Measurements from ENCODE around the gene RERE. TPM values are rescaled to one million over a fixed set of nuclear protein-coding genes. Genes with fewer than 3 reads are reported as not detected.

RERE gene
- total and polyA plus RNA-seq, 4 donors, result 26.8 to 133 (median 82.7) TPM

DNA sequence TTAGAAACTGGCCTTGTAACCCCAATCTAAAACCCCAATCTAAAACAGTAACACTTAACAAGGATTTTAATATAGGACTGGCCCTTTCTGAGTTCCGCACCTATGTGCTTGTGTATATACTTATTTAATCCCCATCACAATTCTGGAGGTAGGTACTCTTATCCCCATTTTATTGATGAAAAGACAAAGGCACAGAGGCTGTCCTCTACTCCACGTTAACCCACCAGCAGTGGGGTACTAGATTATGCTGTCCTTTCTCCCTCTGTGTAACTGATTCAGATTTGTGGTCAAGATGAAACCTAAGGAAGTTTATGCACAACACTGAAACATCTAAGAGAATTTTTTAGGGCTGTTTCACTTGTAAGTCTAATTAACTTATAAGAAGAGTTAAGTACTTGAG, 175.3 kb downstream of the RERE start:
- no peaks in the 10 kb centered on the region for H3K27me3 ChIP-seq (ENCODE audit: control insufficient read depth in 1 of 2, insufficient read depth in 2 of 2, low read length in 1 of 2)
- no peak overlapping the region for H3K4me3 ChIP-seq (ENCODE audit: low read length in 2 of 2)
- H3K36me3 ChIP-seq (ENCODE audit: control insufficient read depth in 1 of 2, insufficient read depth in 2 of 2, low read length in 1 of 2), result no peaks in the 10 kb centered on the region
- ATAC-seq (ENCODE audit: low FRiP score), result no peak
- WGBS, 2 donors, result 96 to 99% methylated on average over 2 of the region's 2 CpGs
- no peaks in the 10 kb centered on the region for H3K9me3 ChIP-seq (ENCODE audit: control insufficient read depth, low read length)
- no peaks in the 10 kb centered on the region for H3K4me1 ChIP-seq (ENCODE audit: control insufficient read depth in 1 of 2, insufficient read depth in 2 of 2, low read length in 2 of 2)
- intact Hi-C loops (cut with DNase I), result no loop called here
- no peak overlapping the region for H3K27ac ChIP-seq (ENCODE audit: low read depth in 1 of 2, low read length in 2 of 2)
- DNase-seq, result no peak

DNA sequence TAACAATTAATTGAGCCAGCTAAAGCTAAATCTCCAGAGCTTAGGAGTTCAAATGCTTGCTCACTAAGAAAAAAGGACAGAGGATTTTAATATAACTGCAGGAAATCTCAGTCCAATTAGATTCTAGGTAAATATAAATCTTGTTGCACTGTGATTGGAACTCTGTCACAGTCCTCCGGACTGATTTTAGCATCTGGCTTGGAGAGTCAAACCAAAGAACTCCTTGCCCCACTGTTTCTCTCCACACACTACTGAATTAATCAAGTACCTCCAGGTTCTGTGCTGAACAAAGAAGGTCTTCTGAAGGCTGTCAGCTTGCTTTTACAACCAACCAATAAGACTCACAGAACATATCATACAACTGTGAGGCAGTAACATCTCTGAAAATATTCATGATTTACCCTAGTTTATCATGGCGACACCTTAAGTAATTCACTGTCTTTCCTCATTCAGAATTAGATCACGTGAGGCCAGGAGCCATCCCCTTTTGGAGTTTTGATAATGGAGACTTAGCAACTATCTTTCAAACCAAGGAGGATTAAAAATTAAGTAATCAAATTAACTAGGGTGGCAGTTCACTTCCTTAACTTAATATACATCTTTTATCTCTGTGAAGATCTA, 176.0 kb downstream of the RERE start:
- Histone ChIP-seq H3K4me3 (ENCODE audit: low read length in 2 of 2) (no peak overlapping the region), H3K36me3 (ENCODE audit: control insufficient read depth in 1 of 2, insufficient read depth in 2 of 2, low read length in 1 of 2) (no peaks in the 10 kb centered on the region), H3K9me3 (ENCODE audit: control insufficient read depth, low read length) (no peaks in the 10 kb centered on the region), H3K4me1 (ENCODE audit: control insufficient read depth in 1 of 2, insufficient read depth in 2 of 2, low read length in 2 of 2) (no peaks in the 10 kb centered on the region), H3K27me3 (ENCODE audit: control insufficient read depth in 1 of 2, insufficient read depth in 2 of 2, low read length in 1 of 2) (no peaks in the 10 kb centered on the region), H3K27ac (ENCODE audit: low read depth in 1 of 2, low read length in 2 of 2) (no peak overlapping the region)
- DNase-seq (no peak), ATAC-seq (ENCODE audit: low FRiP score) (no peak)
- WGBS, 2 donors, result 63 to 66% methylated on average over 3 of the region's 3 CpGs
- intact Hi-C loops (cut with DNase I), result no loop called here

DNA sequence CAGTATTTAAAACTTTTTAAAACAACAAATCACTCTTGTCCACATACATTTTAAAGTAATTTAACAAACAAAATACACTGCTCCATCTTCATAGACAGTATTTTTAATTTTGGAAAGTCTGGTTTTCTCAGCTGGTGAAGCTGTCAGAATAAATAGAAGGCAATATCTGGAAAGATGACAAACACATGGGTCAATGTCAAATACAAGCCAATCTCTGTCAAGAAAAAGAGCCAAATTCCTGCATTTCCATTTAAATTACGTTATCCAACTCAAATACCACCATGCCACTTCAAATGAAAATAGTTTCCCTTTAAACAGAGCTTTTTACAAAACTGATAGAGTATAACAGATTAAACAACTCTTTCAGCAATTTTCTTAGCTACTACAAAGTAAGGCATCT, 176.5 kb downstream of the RERE start:
- Histone ChIP-seq H3K4me3 (ENCODE audit: low read length in 2 of 2) (no peak overlapping the region), H3K9me3 (ENCODE audit: control insufficient read depth, low read length) (no peaks in the 10 kb centered on the region), H3K36me3 (ENCODE audit: control insufficient read depth in 1 of 2, insufficient read depth in 2 of 2, low read length in 1 of 2) (no peaks in the 10 kb centered on the region), H3K27me3 (ENCODE audit: control insufficient read depth in 1 of 2, insufficient read depth in 2 of 2, low read length in 1 of 2) (no peaks in the 10 kb centered on the region), H3K27ac (ENCODE audit: low read depth in 1 of 2, low read length in 2 of 2) (no peak overlapping the region), H3K4me1 (ENCODE audit: control insufficient read depth in 1 of 2, insufficient read depth in 2 of 2, low read length in 2 of 2) (no peaks in the 10 kb centered on the region)
- WGBS, 2 donors, result 17 to 19% methylated on average over 1 of the region's 1 CpG
- ATAC-seq (ENCODE audit: low FRiP score) (no peak), DNase-seq (no peak)
- intact Hi-C loops (cut with DNase I), result no loop called here

DNA sequence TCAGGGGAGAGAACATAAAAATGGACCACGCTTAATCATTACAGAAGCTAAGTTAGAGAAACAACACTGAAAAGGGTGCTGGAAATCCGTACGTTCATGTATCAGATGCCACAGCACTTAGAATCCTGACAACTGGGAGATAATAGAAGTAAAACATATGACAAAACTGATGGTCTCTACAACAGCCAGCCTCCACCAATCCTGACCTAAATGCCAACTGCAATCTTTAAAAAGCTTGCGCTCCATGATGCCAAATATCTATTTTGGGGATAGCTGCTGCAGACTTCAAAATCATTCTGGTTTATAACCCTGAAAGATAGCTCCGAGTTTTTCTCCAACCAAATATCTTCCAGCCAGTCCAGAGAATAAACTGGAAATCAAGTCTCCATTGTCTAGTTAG, 178.3 kb downstream of the RERE start:
- Histone ChIP-seq H3K36me3 (ENCODE audit: control insufficient read depth in 1 of 2, insufficient read depth in 2 of 2, low read length in 1 of 2) (no peaks in the 10 kb centered on the region), H3K4me1 (ENCODE audit: control insufficient read depth in 1 of 2, insufficient read depth in 2 of 2, low read length in 2 of 2) (no peaks in the 10 kb centered on the region), H3K4me3 (ENCODE audit: low read length in 2 of 2) (no peak overlapping the region), H3K27me3 (ENCODE audit: control insufficient read depth in 1 of 2, insufficient read depth in 2 of 2, low read length in 1 of 2) (no peaks in the 10 kb centered on the region), H3K9me3 (ENCODE audit: control insufficient read depth, low read length) (no peaks in the 10 kb centered on the region), H3K27ac (ENCODE audit: low read depth in 1 of 2, low read length in 2 of 2) (no peak overlapping the region)
- intact Hi-C loops (cut with DNase I), result no loop called here
- 59 to 67% methylated on average over 5 of the region's 5 CpGs for WGBS, 2 donors
- DNase-seq (no peak), ATAC-seq (ENCODE audit: low FRiP score) (no peak)

DNA sequence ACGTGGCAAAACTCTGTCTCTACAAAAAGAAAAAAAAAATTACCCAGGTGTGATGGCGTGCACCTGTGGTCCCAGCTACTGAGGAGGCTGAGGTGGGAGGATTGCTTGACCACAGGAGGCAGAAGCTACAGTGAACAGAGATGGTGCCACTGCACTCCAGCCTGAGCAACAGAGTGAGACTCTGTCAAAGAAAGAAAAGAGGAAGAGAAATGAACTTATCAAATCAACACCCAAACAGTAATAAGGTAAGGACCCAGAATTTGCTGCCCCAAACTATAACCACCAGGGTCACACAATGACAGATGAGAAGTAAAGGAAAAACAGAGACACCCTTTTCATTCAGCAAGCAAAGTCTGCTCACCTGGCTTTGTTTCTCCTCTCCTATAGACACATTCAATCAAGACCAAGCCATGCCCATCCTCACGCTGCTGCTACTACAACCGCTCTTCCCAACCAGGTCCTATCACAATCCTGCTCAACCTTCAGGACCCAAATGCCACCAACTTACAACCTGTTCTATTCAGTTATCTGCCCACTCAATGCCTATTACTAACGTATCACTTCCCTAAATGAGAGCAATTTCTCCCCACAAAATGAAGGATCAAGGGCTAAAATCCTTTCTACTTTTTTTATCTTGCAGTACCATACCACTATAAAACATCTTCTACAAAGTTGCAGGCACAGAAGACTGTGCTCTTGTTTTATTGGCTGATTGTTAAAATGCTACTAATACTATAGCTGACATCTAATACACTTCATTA, 183.5 kb downstream of the RERE start:
- 95 to 98% methylated on average over 5 of the region's 5 CpGs for WGBS, 2 donors
- intact Hi-C loops (cut with DNase I), result no loop called here
- H3K4me3 ChIP-seq (ENCODE audit: low read length in 2 of 2), result no peak overlapping the region

DNA sequence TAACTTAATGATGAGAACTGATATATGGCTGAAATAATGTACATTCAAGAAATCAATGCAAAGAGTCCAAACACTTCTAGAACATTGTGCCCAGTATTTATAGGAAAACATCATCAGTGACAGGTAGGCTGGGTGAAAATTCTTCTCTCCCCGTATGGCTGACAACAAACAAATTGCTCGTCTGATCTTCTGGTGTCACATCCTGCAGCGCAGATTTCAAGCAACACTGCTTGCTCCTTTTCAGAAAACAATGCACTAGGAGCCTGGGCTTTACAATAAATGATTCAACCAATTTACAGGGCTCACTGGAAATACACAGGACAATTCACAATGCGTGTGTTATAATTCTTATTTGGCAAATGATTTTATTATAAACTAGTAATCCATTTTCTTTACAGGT, 185.3 kb downstream of the RERE start:
- WGBS, 2 donors, result 92 to 94% methylated on average over 4 of the region's 4 CpGs
- H3K27me3 ChIP-seq (ENCODE audit: control insufficient read depth in 1 of 2, insufficient read depth in 2 of 2, low read length in 1 of 2), result no peaks in the 10 kb centered on the region
- no peaks in the 10 kb centered on the region for H3K9me3 ChIP-seq (ENCODE audit: control insufficient read depth, low read length)
- H3K36me3 ChIP-seq (ENCODE audit: control insufficient read depth in 1 of 2, insufficient read depth in 2 of 2, low read length in 1 of 2), result no peaks in the 10 kb centered on the region
- H3K4me1 ChIP-seq (ENCODE audit: control insufficient read depth in 1 of 2, insufficient read depth in 2 of 2, low read length in 2 of 2), result no peaks in the 10 kb centered on the region
- no peak overlapping the region for H3K27ac ChIP-seq (ENCODE audit: low read depth in 1 of 2, low read length in 2 of 2)
- no peak for ATAC-seq (ENCODE audit: low FRiP score)
- intact Hi-C loops (cut with DNase I), result no loop called here
- no peak for DNase-seq
- H3K4me3 ChIP-seq (ENCODE audit: low read length in 2 of 2), result no peak overlapping the region

More for the DNA sequence above, 183.5 kb downstream of the RERE start:
- ATAC-seq (ENCODE audit: low FRiP score), result no peak
- Histone ChIP-seq H3K4me1 (ENCODE audit: control insufficient read depth in 1 of 2, insufficient read depth in 2 of 2, low read length in 2 of 2) (no peaks in the 10 kb centered on the region), H3K27me3 (ENCODE audit: control insufficient read depth in 1 of 2, insufficient read depth in 2 of 2, low read length in 1 of 2) (no peaks in the 10 kb centered on the region), H3K27ac (ENCODE audit: low read depth in 1 of 2, low read length in 2 of 2) (no peak overlapping the region), H3K36me3 (ENCODE audit: control insufficient read depth in 1 of 2, insufficient read depth in 2 of 2, low read length in 1 of 2) (no peaks in the 10 kb centered on the region), H3K9me3 (ENCODE audit: control insufficient read depth, low read length) (no peaks in the 10 kb centered on the region)
- DNase-seq, result no peak

DNA sequence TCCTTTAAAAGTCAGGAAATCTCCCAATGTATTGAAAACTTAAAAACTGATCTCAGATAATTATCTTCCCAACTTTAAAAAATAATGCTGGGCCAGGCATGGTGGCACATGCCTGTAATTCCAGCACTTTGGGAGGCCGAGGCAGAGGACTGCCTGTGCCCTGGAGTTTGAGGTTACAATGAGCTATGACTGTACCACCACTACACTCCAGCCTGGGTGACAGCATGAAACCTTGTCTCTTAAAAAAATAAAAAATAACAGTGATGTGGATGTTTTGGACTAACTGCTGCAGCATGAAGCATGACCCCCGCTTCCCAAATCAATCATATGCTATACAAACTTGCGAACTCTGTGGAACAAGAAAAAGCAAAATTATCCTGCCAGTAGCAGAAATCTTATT, 186.3 kb downstream of the RERE start:
- 69 to 79% methylated on average over 3 of the region's 3 CpGs for WGBS, 2 donors
- H3K27me3 ChIP-seq (ENCODE audit: control insufficient read depth in 1 of 2, insufficient read depth in 2 of 2, low read length in 1 of 2), result no peaks in the 10 kb centered on the region
- no peak overlapping the region for H3K27ac ChIP-seq (ENCODE audit: low read depth in 1 of 2, low read length in 2 of 2)
- peaks cover 0 to 3% of the 10 kb centered on the region in 2 donors for H3K4me1 ChIP-seq (ENCODE audit: control insufficient read depth in 1 of 2, insufficient read depth in 2 of 2, low read length in 2 of 2)
- no peaks in the 10 kb centered on the region for H3K9me3 ChIP-seq (ENCODE audit: control insufficient read depth, low read length)
- H3K4me3 ChIP-seq (ENCODE audit: low read length in 2 of 2), result no peak overlapping the region
- ATAC-seq (ENCODE audit: low FRiP score), result no peak
- H3K36me3 ChIP-seq (ENCODE audit: control insufficient read depth in 1 of 2, insufficient read depth in 2 of 2, low read length in 1 of 2), result no peaks in the 10 kb centered on the region
- DNase-seq, result no peak
- intact Hi-C loops (cut with DNase I), result no loop called here

DNA sequence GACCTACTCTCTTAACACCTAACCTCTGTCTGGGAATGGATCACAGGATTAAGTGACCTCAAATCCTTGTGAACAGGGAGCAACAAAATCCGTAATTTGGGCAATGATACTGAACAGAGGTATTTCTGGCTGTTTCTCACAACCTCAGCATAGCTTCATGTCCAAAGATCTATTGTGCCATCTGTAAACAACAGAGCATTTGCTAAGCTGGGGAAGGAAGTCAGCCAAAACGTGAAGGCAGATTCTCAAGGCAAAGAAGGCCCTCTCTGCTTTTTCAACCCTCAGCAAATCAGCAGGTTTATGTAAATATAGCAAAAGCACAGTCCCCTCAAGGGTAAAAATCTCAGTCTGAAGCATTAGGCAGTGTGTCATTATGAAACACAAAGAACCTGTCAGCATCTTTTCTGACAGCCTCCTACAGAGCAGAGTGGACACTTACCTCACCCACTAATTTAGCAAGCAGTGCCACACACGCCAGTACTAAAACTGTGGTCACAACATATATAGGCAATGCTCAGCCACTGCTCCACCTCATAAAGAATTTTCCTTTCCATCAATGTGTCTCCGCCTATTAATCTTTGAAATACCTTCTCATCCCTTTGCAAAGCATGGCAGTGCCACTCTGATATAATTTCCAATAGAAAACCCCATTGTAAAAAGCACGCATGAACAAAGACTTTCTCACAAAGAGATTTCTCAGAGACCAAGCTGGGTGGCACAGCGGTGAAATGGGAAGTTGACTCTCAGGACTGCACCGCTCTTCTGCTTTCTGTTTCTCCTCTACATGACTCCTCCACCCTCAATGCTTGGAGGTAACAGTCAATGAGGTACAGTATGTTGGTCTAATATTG, 188.0 kb downstream of the RERE start:
- H3K4me1 ChIP-seq (ENCODE audit: control insufficient read depth in 1 of 2, insufficient read depth in 2 of 2, low read length in 2 of 2), result peaks cover 0 to 3% of the 10 kb centered on the region in 2 donors
- ATAC-seq (ENCODE audit: low FRiP score) (no peak), DNase-seq (no peak)
- intact Hi-C loops (cut with DNase I), result no loop called here
- 79 to 80% methylated on average over 7 of the region's 7 CpGs for WGBS, 2 donors
- no peaks in the 10 kb centered on the region for H3K9me3 ChIP-seq (ENCODE audit: control insufficient read depth, low read length)
- no peaks in the 10 kb centered on the region for H3K36me3 ChIP-seq (ENCODE audit: control insufficient read depth in 1 of 2, insufficient read depth in 2 of 2, low read length in 1 of 2)
- H3K27me3 ChIP-seq (ENCODE audit: control insufficient read depth in 1 of 2, insufficient read depth in 2 of 2, low read length in 1 of 2), result no peaks in the 10 kb centered on the region
- H3K4me3 ChIP-seq (ENCODE audit: low read length in 2 of 2), result no peak overlapping the region
- no peak overlapping the region for H3K27ac ChIP-seq (ENCODE audit: low read depth in 1 of 2, low read length in 2 of 2)
